Astrocyte of the cerebellum (primary cell): ENCODE results near the gene NDUFAF4.

Experiments used
- DNase-seq: peaks from one replicate; pipeline ENCODE4 v3.0.0-alpha.2; 2011; ENCODE audit warnings: low read depth
- H3K4me3 ChIP-seq: 2 replicates; pipeline ENCODE4 v1.5.1; 2011; ENCODE audit warnings: mild to moderate bottlenecking, low read depth, low read length, moderate library complexity
- in situ Hi-C: cut with HindIII; loops from 2 replicates; pipeline ENCODE4 v1.10.0; 2017; ENCODE audit warnings: low sequenced_read_pairs
- TF ChIP-seq, protein P1 (sequence below): IDR thresholded peaks from 2 replicates; pipeline ENCODE4 v1.5.1; 2012; ENCODE audit warnings: low read length, low read depth, moderate library complexity, mild to moderate bottlenecking; ENCODE audit errors: missing control alignments

Gene NDUFAF4

DNA sequence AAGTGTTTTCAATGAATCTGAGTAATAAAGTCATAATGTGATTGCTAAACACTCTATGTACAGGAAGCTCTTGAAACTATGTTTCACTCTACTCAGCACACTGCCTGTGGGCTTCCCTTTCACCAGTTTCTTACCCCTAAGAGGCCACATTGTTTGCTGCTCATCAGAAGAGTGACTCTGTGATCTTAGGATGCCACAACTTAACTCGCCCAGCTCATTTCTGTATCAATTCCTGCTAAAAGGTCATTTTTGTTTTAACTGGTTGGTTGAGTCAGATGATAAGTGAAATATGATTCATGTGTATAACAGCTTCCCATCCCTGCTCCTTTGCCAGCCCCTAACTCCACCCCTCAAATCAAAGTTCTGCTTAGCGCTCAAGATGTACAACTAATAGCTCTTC is 9.8 kb upstream of the NDUFAF4 start:
- TF ChIP-seq, protein P1, sequence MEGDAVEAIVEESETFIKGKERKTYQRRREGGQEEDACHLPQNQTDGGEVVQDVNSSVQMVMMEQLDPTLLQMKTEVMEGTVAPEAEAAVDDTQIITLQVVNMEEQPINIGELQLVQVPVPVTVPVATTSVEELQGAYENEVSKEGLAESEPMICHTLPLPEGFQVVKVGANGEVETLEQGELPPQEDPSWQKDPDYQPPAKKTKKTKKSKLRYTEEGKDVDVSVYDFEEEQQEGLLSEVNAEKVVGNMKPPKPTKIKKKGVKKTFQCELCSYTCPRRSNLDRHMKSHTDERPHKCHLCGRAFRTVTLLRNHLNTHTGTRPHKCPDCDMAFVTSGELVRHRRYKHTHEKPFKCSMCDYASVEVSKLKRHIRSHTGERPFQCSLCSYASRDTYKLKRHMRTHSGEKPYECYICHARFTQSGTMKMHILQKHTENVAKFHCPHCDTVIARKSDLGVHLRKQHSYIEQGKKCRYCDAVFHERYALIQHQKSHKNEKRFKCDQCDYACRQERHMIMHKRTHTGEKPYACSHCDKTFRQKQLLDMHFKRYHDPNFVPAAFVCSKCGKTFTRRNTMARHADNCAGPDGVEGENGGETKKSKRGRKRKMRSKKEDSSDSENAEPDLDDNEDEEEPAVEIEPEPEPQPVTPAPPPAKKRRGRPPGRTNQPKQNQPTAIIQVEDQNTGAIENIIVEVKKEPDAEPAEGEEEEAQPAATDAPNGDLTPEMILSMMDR = no peak
- in situ Hi-C loops = no loop called here
- no peak for DNase-seq

DNA sequence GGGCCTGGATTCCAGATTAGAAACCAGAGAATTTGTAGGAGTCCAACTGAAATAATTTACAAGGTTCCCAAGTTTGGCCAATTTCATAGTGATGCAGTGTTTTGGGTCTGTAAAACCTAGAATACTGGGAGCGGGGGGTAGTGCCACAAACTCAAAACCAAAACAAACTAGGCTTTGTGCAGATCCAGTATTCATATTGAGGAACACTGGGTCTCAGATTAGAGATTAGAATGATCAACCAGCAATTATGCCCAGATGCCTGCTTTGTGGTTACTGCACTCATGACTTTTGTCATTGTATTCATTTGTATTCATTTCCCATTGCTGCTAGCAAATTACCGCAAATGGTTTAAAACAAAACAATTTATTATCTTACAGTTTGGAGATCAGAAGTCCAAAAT is 3.2 kb upstream of the NDUFAF4 start:
- H3K4me3 ChIP-seq = no peak overlapping the region
- no peak for DNase-seq
- in situ Hi-C loops = no loop called here
- TF ChIP-seq, protein P1 = no peak

More for the DNA sequence above, 9.8 kb upstream of the NDUFAF4 start:
- H3K4me3 ChIP-seq = no peak overlapping the region

DNA sequence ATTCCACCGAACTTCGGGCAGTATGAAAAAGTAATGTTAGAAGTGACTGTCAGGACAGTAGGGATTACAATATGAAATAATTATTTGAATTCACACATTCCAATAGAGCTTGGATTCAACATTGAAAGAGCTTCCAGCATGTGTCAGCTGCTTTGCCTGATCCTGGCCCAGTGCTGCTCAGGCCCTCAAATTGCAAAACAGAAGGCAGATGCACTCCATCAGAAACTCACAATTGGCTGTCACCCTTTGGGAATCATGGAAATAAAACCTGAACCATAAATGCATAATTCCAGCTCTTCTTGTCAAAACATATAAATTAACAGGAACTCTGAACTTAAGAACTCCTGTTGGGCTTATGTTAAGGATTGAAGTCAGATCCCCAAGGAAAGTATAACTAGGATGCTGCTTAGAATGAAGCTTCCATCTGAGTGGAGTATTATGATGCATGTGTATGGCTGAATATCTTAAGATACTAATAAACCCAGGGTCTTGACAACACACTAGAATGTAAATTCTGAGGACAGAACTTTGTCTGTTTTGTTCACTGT is 1.8 kb upstream of the NDUFAF4 start:
- in situ Hi-C loops = no loop called here

DNA sequence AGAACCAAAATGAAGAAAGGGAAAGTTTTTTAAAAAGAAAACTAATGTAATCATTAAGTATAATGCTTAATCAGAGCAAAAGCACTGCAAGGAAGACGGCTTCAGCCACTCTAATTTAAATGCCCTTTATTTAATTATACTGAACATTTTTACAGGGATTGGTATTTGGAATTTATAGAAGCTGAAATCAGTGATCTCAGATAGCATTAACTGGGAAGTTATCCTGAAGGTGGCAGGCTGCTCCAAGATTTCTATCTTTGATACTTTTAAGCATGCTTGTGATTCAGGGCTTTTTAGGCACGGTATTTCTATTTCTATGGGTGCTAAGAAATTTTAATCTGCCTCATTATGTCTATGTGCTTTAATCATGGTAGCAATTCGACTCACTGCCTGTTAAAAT is 1.3 kb upstream of the NDUFAF4 start:
- TF ChIP-seq, protein P1 = peak; percentile 50
- in situ Hi-C loops = no loop called here
- H3K4me3 ChIP-seq = no peak overlapping the region
- peak; percentile 32 for DNase-seq

More for the DNA sequence above, 1.8 kb upstream of the NDUFAF4 start:
- TF ChIP-seq, protein P1 = no peak
- DNase-seq = no peak
- H3K4me3 ChIP-seq = no peak overlapping the region

DNA sequence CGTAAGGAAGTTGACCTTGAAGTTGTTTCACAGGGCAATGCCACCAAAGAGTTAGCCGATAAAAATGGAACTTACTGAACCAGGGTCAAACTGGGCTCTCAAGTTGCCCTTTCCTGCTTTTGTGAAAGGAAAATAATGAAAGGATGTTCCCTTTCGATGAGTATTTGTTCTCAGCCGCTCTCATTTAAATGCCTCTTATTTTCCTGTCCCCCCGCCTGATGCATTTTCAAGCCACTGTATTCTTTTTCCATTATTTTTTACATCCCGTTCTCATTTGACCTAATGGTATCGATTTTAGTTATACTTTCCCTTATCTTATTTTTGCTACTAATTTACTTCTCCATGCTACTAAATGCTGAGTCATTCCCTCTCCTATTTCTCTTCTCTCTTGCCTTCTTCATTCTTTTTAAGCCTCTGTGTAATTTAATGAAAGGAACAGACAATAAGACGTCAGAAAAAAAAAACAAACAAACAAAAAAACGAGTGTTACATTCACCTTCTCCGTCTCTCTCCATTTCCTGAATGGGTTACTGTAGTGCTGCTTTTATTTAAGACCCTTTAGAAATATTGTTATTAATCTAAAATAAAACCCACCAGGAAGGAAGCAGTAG is 655 bp upstream of the NDUFAF4 start:
- in situ Hi-C loops = no loop called here
- peak overlapping the region; percentile 68 for H3K4me3 ChIP-seq
- DNase-seq = no peak
- TF ChIP-seq, protein P1 = no peak

DNA sequence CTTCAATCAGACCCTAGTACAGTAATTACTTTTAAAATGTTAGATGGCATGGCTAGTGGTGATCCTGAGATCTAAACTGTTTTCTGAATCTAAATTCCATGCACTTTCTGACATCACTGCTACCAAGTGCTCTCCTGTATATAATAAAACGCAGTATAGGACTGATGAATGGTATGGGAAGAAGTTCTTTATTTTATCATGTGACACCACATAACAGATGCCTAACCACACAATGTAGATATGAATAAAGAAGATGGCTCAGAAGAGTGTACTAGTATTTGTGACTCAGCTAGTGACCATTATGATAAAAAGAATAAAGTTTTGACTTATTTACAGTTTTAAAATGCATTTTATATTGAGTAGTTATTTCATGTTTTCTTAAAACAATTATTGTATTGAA is 8.5 kb downstream of the NDUFAF4 start:
- TF ChIP-seq, protein P1 = no peak
- no peak for DNase-seq
- H3K4me3 ChIP-seq = no peak overlapping the region
- in situ Hi-C loops = no loop called here

DNA sequence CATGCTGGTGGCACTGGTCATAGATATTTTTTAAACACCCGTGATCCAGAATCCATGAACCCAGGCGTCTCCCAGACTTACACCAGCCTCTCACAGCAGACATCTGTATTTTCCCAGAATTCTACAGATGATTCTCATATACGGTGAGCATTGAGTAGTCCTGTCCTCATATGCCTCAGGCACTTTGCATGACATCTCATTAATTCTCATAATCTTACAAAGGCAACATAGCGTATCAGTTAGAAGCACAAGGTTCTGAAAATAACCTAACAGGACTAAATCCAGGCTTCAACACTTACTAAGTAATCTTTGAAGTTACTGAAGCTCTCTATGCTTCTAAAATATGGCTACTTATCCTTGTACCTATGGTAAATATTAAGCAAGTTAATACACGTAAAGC is 8.9 kb downstream of the NDUFAF4 start:
- H3K4me3 ChIP-seq = no peak overlapping the region
- in situ Hi-C loops = no loop called here
- TF ChIP-seq, protein P1 = no peak
- DNase-seq = no peak
